B cell (primary cell): ENCODE results near the gene SHB. TPM values are rescaled to one million over a fixed set of nuclear protein-coding genes. Genes with fewer than 3 reads are reported as not detected.

Experiments
- ATAC-seq: fragments of 200-7000 bp; cut with Tn5 transposase; one replicate; pipeline ENCODE4 v1.10.0; 2021; ENCODE audit warnings: low read depth, mild to moderate bottlenecking, moderate number of reproducible peaks, moderate library complexity
- CTCF ChIA-PET: fragments of 350-600 bp; sonication (Branson Sonifier 250); formaldehyde crosslinking; loops from one replicate; lab custom pipeline; 2021; ENCODE audit warnings: antibody characterized with exemption, inconsistent platforms; lab: Charles Lee
- POLR2A ChIA-PET: fragments of 350-600 bp; sonication (Branson Sonifier 250); formaldehyde crosslinking; loops from one replicate; lab custom pipeline; 2021; ENCODE audit warnings: antibody characterized with exemption; lab: Charles Lee
- DNase-seq: peaks from one replicate; pipeline ENCODE4 v3.0.0; 2013
- H2AFZ ChIP-seq: 2 replicates; pipeline ENCODE4 v1.6.1; 2012; ENCODE audit warnings: mild to moderate bottlenecking, low read depth, low read length; ENCODE audit not compliant: insufficient read depth, poor library complexity, severe bottlenecking
- H3K27ac ChIP-seq, 2 donors: 1 replicate in 1 of 2; 2 replicates in 1 of 2; pipeline ENCODE4 v1.5.1; 2012 to 2013; ENCODE audit warnings: low read length in 2 of 2, mild to moderate bottlenecking in 2 of 2, moderate library complexity in 1 of 2
- H3K27me3 ChIP-seq, 4 experiments: fragments of 200-600 bp in 1 of 4; sonication (generic) in 1 of 4; replicated peaks in 1 of 4; 1 replicate in 2 of 4; 2 replicates in 2 of 4; pipeline versions ENCODE4 v1.6.1 to v1.7.0; 2013 to 2016; ENCODE audit warnings: low read length in 3 of 4, mild to moderate bottlenecking in 2 of 4, mixed read lengths in 1 of 4, moderate library complexity in 1 of 4; ENCODE audit not compliant: insufficient read depth in 4 of 4, control insufficient read depth in 3 of 4; ENCODE audit errors: control extremely low read depth in 1 of 4
- H3K36me3 ChIP-seq, 2 experiments: replicated peaks in 1 of 2; 1 replicate in 1 of 2; 2 replicates in 1 of 2; pipeline versions ENCODE4 v1.6.1 to v1.7.1; 2013; ENCODE audit warnings: low read length in 1 of 2; ENCODE audit not compliant: insufficient read depth in 2 of 2, control insufficient read depth in 1 of 2; ENCODE audit errors: control extremely low read depth in 1 of 2, extremely low read depth in 1 of 2
- H3K4me1 ChIP-seq, 2 donors: fragments of 200-600 bp in 1 of 2; sonication (generic) in 1 of 2; 1 replicate in 1 of 2; 2 replicates in 1 of 2; pipeline versions ENCODE4 v1.5.1 to v1.6.1; 2013 to 2017; ENCODE audit warnings: low read length in 2 of 2; ENCODE audit not compliant: control insufficient read depth in 2 of 2, insufficient read depth in 2 of 2
- H3K4me2 ChIP-seq: replicated peaks from 2 replicates; pipeline ENCODE3; 2012; ENCODE audit warnings: mild to moderate bottlenecking, low read depth, low read length; ENCODE audit not compliant: poor library complexity, severe bottlenecking
- H3K4me3 ChIP-seq, 5 experiments: fragments of 200-600 bp in 1 of 5; sonication (generic) in 1 of 5; 1 replicate in 3 of 5; 2 replicates in 2 of 5; pipeline versions ENCODE4 v1.5.1 to v1.7.0; 2011 to 2016; ENCODE audit warnings: low read length in 4 of 5, mild to moderate bottlenecking in 4 of 5, low read depth in 2 of 5, control low read depth in 1 of 5, moderate library complexity in 1 of 5; ENCODE audit not compliant: insufficient read depth in 1 of 5; ENCODE audit errors: control extremely low read depth in 1 of 5, extremely low read depth in 1 of 5
- H3K79me2 ChIP-seq: fragments of 200-600 bp; sonication (generic); one replicate; pipeline ENCODE4 v1.6.0; 2016; ENCODE audit warnings: low read length; ENCODE audit not compliant: control insufficient read depth, insufficient read depth
- H3K9ac ChIP-seq: fragments of 200-600 bp; sonication (generic); 2 replicates; pipeline ENCODE4 v1.6.1; 2017; ENCODE audit warnings: mild to moderate bottlenecking, low read length, moderate library complexity
- H3K9me3 ChIP-seq, 3 donors: one replicate each; pipeline versions ENCODE4 v1.6.1 to v1.7.1; 2013; ENCODE audit warnings: low read length in 2 of 3; ENCODE audit not compliant: control insufficient read depth in 2 of 3, insufficient read depth in 1 of 3; ENCODE audit errors: control extremely low read depth in 1 of 3
- H4K20me1 ChIP-seq: 2 replicates; pipeline ENCODE4 v1.6.0; 2012; ENCODE audit warnings: mild to moderate bottlenecking, low read length; ENCODE audit not compliant: insufficient read depth, control insufficient read depth, poor library complexity, severe bottlenecking
- H3K27ac Mint-ChIP-seq: one replicate; pipeline ENCODE4 v1.8.0; 2021; ENCODE audit warnings: mixed read lengths
- H3K27me3 Mint-ChIP-seq: one replicate; pipeline ENCODE4 v1.8.0; 2021; ENCODE audit warnings: mixed read lengths
- H3K4me1 Mint-ChIP-seq: one replicate; pipeline ENCODE4 v1.8.0; 2021; ENCODE audit warnings: mixed read lengths
- H3K4me3 Mint-ChIP-seq: one replicate; pipeline ENCODE4 v1.8.0; 2021; ENCODE audit warnings: mixed read lengths
- H3K9me3 Mint-ChIP-seq: one replicate; pipeline ENCODE4 v1.8.0; 2022; ENCODE audit warnings: mixed read lengths; ENCODE audit not compliant: insufficient read depth
- EZH2 ChIP-seq: IDR thresholded peaks from 2 replicates; pipeline ENCODE4 v1.6.1; 2012; ENCODE audit warnings: borderline replicate concordance, low read depth, mild to moderate bottlenecking, moderate library complexity, low read length; ENCODE audit not compliant: insufficient read depth, poor library complexity, severe bottlenecking
- WGBS: methylation state at CpG from one replicate; pipeline ENCODE4 v1.1.5; 2013; ENCODE audit warnings: missing lambda C conversion rate; ENCODE audit not compliant: insufficient coverage; 5-methylcytosine and 5-hydroxymethylcytosine counted together
- intact Hi-C: fragments of 100-400 bp; cut with micrococcal nuclease; formaldehyde crosslinking; loops from one replicate; pipeline ENCODE4 v1.10.0; 2022
- polyA plus RNA-seq: library from polyadenylated mRNA; depleted of rRNA; stranded (reverse); fragments of >200 nt; gene quantifications from 2 replicates; pipeline ENCODE4 v1.2.3, GENCODE V29; 2012
- total RNA-seq, 2 donors: library from RNA; stranded (reverse); fragments of 120-200 nt in 1 of 2; gene quantifications; 1 replicate in 1 of 2; 2 replicates in 1 of 2; pipeline versions ENCODE4 v1.2.3 to v1.2.4, GENCODE V29; 2013 to 2022
- TF ChIP-seq, protein P1 (sequence below): fragments of 200-600 bp; IDR thresholded peaks from one replicate; pipeline ENCODE4 v1.8.0; 2022; ENCODE audit warnings: antibody characterized with exemption, mild to moderate bottlenecking

The SHB gene
- total and polyA plus RNA-seq, 2 donors (not counting 1 experiment from before 2014, with no cell fraction given) = 0.06 to 1.9 TPM

- POLR2A ChIA-PET = no interaction called here
- WGBS = 94% methylated on average over 6 of the region's 6 CpGs
- Histone ChIP-seq H4K20me1 (no peaks in the 10 kb centered on the region), H3K36me3 (no peaks in the 10 kb centered on the region), H3K27me3 (no peaks in the 10 kb centered on the region), H3K79me2 (no peaks in the 10 kb centered on the region), H3K4me1 (no peaks in the 10 kb centered on the region), H3K9me3 (peaks cover 0 to 4% (median 0%) of the 10 kb centered on the region in 3 donors), H3K9ac (no peak overlapping the region), H3K4me3 (no peak overlapping the region), H3K4me2 (no peak overlapping the region), H2AFZ (no peak overlapping the region), H3K27ac (no peak overlapping the region)
- TF ChIP-seq, protein P1, sequence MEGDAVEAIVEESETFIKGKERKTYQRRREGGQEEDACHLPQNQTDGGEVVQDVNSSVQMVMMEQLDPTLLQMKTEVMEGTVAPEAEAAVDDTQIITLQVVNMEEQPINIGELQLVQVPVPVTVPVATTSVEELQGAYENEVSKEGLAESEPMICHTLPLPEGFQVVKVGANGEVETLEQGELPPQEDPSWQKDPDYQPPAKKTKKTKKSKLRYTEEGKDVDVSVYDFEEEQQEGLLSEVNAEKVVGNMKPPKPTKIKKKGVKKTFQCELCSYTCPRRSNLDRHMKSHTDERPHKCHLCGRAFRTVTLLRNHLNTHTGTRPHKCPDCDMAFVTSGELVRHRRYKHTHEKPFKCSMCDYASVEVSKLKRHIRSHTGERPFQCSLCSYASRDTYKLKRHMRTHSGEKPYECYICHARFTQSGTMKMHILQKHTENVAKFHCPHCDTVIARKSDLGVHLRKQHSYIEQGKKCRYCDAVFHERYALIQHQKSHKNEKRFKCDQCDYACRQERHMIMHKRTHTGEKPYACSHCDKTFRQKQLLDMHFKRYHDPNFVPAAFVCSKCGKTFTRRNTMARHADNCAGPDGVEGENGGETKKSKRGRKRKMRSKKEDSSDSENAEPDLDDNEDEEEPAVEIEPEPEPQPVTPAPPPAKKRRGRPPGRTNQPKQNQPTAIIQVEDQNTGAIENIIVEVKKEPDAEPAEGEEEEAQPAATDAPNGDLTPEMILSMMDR = no peak
- no peak for TF ChIP-seq EZH2
- no peak overlapping the region for H3K4me3 Mint-ChIP-seq
- ATAC-seq = no peak
- H3K9me3 Mint-ChIP-seq = no peaks in the 10 kb centered on the region
- H3K27me3 Mint-ChIP-seq = peaks cover 5% of the 10 kb centered on the region
- H3K27ac Mint-ChIP-seq = no peak overlapping the region
- CTCF ChIA-PET = interaction anchor here (1.4 kb wide), 1 partner anchor 10 kb away, joined by 3 read pairs; no protein-coding TSS in a partner anchor
- H3K4me1 Mint-ChIP-seq = peaks cover 11% of the 10 kb centered on the region
- DNase-seq = no peak
- intact Hi-C loops = no loop called here
Measured at GRCh38 chr9:37952731-37953130, 116.3 kb downstream of the SHB start.

- Histone ChIP-seq H2AFZ (no peak overlapping the region), H3K9ac (no peak overlapping the region), H3K36me3 (no peaks in the 10 kb centered on the region), H3K4me3 (no peak overlapping the region), H4K20me1 (no peaks in the 10 kb centered on the region), H3K27me3 (no peaks in the 10 kb centered on the region), H3K4me2 (no peak overlapping the region), H3K79me2 (no peaks in the 10 kb centered on the region), H3K27ac (no peak overlapping the region), H3K4me1 (no peaks in the 10 kb centered on the region), H3K9me3 (peaks cover 0 to 4% (median 0%) of the 10 kb centered on the region in 3 donors)
- Mint-ChIP-seq H3K27ac (no peak overlapping the region), H3K4me1 (peaks cover 11% of the 10 kb centered on the region), H3K4me3 (no peak overlapping the region), H3K9me3 (no peaks in the 10 kb centered on the region), H3K27me3 (peaks cover 5% of the 10 kb centered on the region)
- WGBS = 96% methylated on average over 9 of the region's 12 CpGs
- ChIA-PET CTCF (interaction anchor here (1.4 kb wide), 1 partner anchor 9 kb away, joined by 3 read pairs; no protein-coding TSS in a partner anchor), POLR2A (no interaction called here)
- ATAC-seq (no peak), DNase-seq (no peak)
- intact Hi-C loops = no loop called here
- TF ChIP-seq, protein P1 = no peak
- no peak for TF ChIP-seq EZH2
Measured at GRCh38 chr9:37951671-37952449, 117.2 kb downstream of the SHB start.
